ENCODE results near the gene ITPKC. TPM values are rescaled to one million over a fixed set of nuclear protein-coding genes. Genes with fewer than 3 reads are reported as not detected.

Gene ITPKC
- polyA plus RNA-seq, 1 of the 3 experiments (the other 2 are of a cell fraction): 6.3 TPM

DNA sequence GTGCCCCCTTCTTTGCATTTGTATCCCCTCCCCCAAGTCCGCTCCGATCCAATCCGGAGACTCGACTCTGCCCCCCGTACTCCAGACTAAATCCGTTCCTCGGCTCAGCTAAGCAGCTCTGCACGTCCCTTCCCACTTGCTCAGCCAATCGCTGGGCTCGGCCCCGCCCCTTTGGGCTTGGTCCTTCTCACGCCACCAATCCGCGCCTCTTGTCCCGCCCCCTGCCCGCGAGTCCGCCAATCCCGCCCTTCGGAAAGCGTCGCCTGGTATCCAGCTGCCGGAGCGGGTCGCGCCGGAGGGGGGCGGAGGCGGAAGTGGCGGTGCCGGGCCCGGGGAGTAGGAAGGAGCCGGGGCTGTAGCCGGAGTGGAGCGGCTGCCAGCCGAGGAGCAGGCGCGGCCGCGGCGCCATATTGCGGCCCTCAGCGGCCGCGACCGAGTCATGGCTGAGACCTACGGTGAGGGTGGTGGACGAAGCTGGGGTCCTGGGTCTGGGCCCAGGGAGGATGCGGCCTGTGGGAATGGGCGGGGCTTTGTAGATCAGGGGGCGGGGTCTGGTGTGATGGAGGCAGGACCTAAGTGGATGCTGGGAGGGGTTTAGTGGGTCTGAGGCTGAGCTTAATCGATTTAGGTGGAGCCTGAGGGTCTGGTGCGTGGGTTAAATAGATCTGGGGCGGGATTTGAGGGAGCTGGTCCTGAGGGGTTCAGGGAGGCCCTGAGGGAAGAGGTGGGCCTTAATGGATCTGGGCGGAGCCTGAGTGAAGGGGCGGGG is 61.2 kb downstream of the ITPKC start, which contains the start of gene RAB4B (continued):
- peak; percentile 96 for TF ChIP-seq ELF1 (IDR thresholded peaks at IDR 0.05)
- TF ChIP-seq FOXM1 (IDR thresholded peaks at IDR 0.05; ENCODE audit: low read depth): no peak
- TF ChIP-seq NFIC (IDR thresholded peaks at IDR 0.05; ENCODE audit: borderline replicate concordance): no peak
- TF ChIP-seq POLR2AphosphoS5 (IDR thresholded peaks at IDR 0.05; ENCODE audit: low read depth, low read length): peak; percentile 27; the same call in 1 of the 2 replicates
- peak; percentile 5; the same call in 1 of the 2 replicates for TF ChIP-seq RFX5 (IDR thresholded peaks at IDR 0.05; ENCODE audit: low read length)
- TF ChIP-seq GABPA (IDR thresholded peaks at IDR 0.05; ENCODE audit: low read depth): peak; percentile 74
- TF ChIP-seq, protein P1, sequence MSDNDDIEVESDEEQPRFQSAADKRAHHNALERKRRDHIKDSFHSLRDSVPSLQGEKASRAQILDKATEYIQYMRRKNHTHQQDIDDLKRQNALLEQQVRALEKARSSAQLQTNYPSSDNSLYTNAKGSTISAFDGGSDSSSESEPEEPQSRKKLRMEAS (IDR thresholded peaks at IDR 0.05; ENCODE audit: low read depth): no peak; the same call in 1 of the 2 replicates
- peak; percentile 46; the same call in 1 of the 2 replicates for TF ChIP-seq TAF1 (IDR thresholded peaks at IDR 0.05; ENCODE audit: borderline replicate concordance, low read depth, low read length)
- TF ChIP-seq, protein P2, sequence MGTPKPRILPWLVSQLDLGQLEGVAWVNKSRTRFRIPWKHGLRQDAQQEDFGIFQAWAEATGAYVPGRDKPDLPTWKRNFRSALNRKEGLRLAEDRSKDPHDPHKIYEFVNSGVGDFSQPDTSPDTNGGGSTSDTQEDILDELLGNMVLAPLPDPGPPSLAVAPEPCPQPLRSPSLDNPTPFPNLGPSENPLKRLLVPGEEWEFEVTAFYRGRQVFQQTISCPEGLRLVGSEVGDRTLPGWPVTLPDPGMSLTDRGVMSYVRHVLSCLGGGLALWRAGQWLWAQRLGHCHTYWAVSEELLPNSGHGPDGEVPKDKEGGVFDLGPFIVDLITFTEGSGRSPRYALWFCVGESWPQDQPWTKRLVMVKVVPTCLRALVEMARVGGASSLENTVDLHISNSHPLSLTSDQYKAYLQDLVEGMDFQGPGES (IDR thresholded peaks at IDR 0.05; ENCODE audit: low read depth, low read length): peak; percentile 88
- no peak for TF ChIP-seq RAD21 (IDR thresholded peaks at IDR 0.05; ENCODE audit: low read length)
- no peak for TF ChIP-seq EP300 (IDR thresholded peaks at IDR 0.05; ENCODE audit: borderline replicate concordance in 1 of 2, low read depth in 1 of 2, low read length in 1 of 2)
- TF ChIP-seq SMC3 (IDR thresholded peaks at IDR 0.05; ENCODE audit: low read depth, low read length): no peak
- TF ChIP-seq, protein P3, sequence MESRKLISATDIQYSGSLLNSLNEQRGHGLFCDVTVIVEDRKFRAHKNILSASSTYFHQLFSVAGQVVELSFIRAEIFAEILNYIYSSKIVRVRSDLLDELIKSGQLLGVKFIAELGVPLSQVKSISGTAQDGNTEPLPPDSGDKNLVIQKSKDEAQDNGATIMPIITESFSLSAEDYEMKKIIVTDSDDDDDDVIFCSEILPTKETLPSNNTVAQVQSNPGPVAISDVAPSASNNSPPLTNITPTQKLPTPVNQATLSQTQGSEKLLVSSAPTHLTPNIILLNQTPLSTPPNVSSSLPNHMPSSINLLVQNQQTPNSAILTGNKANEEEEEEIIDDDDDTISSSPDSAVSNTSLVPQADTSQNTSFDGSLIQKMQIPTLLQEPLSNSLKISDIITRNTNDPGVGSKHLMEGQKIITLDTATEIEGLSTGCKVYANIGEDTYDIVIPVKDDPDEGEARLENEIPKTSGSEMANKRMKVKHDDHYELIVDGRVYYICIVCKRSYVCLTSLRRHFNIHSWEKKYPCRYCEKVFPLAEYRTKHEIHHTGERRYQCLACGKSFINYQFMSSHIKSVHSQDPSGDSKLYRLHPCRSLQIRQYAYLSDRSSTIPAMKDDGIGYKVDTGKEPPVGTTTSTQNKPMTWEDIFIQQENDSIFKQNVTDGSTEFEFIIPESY (IDR thresholded peaks at IDR 0.05; ENCODE audit: borderline replicate concordance, low read depth): no peak
- TF ChIP-seq FOSL2 (IDR thresholded peaks at IDR 0.05; ENCODE audit: borderline replicate concordance, low read depth): no peak
- TF ChIP-seq MXI1 (IDR thresholded peaks at IDR 0.05; ENCODE audit: low read depth, low read length): peak; percentile 51; the same call in 1 of the 2 replicates
- TF ChIP-seq NRF1 (IDR thresholded peaks at IDR 0.05; ENCODE audit: low read depth, low read length): no peak
- peak; percentile 41; the same call in 1 of the 2 replicates for TF ChIP-seq SIN3A (IDR thresholded peaks at IDR 0.05; ENCODE audit: borderline replicate concordance, low read depth, low read length)
- TF ChIP-seq, protein P4, sequence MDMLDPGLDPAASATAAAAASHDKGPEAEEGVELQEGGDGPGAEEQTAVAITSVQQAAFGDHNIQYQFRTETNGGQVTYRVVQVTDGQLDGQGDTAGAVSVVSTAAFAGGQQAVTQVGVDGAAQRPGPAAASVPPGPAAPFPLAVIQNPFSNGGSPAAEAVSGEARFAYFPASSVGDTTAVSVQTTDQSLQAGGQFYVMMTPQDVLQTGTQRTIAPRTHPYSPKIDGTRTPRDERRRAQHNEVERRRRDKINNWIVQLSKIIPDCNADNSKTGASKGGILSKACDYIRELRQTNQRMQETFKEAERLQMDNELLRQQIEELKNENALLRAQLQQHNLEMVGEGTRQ (IDR thresholded peaks at IDR 0.05; ENCODE audit: borderline replicate concordance, low read depth, low read length): no peak

Data from SK-N-SH (cell line).